GM13976 (cell line): ENCODE data around the gene NPAS2.

Experiments used
- DNase-seq: peaks from one replicate; pipeline ENCODE4 v3.0.0; 2012; ENCODE audit warnings: low spot score
- in situ Hi-C: fragments of 300-500 bp; cut with MboI; formaldehyde crosslinking; loops from one replicate; pipeline ENCODE4 v1.12.0; 2022; ENCODE audit warnings: low sequenced_read_pairs, mixed read lengths, inconsistent platforms; ENCODE audit not compliant: unreplicated experiment
- TF ChIP-seq, protein P1 (sequence below): IDR thresholded peaks from 2 replicates; pipeline ENCODE4 v1.5.1; 2012; ENCODE audit warnings: borderline replicate concordance, mild to moderate bottlenecking; ENCODE audit not compliant: insufficient read depth; ENCODE audit errors: extremely low read depth, missing control alignments, control extremely low read depth

The NPAS2 gene

DNA sequence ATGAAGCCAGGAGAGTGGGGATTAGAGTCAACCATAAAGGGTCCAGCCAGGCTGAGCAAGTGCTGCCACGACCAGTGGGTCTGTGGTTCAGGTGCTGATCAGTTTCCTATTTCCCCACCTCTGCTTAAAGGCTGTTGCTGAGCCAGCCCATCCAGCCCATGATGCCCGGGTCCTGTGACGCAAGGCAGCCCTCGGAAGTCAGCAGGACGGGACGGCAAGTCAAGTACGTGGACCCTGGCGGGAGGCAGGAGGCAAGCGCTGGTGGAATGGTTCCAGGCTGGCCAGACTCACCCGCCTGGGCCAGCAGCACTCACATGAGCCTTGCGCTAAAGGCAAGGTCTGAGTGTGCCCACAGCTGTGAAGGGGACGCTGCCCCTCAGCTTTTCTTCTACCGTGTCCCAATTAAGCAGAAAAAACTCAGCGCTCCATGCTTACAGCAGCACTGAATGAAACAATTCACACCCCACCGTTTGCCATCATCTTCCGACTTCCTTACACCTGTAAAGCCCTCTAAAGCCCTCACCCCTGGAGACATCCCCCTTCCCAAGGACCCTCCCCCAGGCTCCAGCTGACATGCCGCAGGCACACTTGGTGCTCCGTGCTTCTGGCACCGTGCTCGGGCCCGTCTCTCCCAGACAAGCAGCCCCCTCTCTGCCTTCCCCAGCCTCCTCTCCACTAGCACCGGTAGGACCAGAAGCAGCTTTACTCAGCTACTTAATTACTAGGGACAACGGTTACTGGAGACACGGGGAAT is 170.9 kb downstream of the NPAS2 start:
- DNase-seq, result no peak
- TF ChIP-seq, protein P1, sequence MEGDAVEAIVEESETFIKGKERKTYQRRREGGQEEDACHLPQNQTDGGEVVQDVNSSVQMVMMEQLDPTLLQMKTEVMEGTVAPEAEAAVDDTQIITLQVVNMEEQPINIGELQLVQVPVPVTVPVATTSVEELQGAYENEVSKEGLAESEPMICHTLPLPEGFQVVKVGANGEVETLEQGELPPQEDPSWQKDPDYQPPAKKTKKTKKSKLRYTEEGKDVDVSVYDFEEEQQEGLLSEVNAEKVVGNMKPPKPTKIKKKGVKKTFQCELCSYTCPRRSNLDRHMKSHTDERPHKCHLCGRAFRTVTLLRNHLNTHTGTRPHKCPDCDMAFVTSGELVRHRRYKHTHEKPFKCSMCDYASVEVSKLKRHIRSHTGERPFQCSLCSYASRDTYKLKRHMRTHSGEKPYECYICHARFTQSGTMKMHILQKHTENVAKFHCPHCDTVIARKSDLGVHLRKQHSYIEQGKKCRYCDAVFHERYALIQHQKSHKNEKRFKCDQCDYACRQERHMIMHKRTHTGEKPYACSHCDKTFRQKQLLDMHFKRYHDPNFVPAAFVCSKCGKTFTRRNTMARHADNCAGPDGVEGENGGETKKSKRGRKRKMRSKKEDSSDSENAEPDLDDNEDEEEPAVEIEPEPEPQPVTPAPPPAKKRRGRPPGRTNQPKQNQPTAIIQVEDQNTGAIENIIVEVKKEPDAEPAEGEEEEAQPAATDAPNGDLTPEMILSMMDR, result no peak
- in situ Hi-C loops, result loop anchor here (25.0 kb wide), 2 partner anchors 554 to 729 kb away; no protein-coding TSS in a partner anchor

DNA sequence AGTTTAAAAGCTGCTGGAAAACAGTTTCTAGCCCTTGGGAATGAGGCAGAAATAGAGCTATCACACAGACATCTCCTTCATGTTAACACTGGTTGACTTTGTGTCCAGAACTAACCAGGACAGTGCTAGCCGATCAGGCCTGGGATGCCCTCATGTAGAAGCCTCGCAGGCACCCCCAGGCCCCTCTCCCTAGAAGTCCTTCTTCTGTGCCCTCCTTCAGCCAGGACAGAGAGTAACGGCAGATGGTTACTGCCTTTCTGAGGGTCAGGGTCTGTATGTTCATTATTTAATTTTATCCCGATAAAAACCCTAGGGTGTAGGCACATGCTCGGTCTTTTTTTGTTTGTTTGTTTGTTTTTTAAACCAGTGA is 171.4 kb downstream of the NPAS2 start:
- DNase-seq, result no peak
- in situ Hi-C loops, result loop anchor here (25.0 kb wide), 2 partner anchors 554 to 729 kb away; no protein-coding TSS in a partner anchor
- TF ChIP-seq, protein P1, result no peak

DNA sequence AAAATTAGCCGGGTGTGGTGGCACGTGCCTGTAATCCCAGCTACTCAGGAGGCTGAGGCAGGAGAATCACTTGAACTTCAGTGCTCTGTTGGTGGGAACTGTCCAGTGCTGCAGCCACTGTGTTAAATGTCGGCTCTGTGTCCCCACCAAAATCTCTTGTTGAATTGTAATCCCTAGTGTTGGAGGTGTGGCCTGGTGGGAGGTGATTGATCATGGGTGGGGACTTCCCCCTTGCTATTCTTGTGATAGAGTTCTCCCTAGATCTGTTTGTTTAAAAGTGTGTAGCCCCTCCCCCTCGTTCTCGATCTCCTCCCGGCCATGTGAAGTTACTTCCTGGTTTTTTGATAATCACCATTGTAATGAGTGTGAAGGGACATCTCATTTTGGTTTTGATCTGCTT is 172.3 kb downstream of the NPAS2 start:
- in situ Hi-C loops, result loop anchor here (25.0 kb wide), 2 partner anchors 555 to 730 kb away; no protein-coding TSS in a partner anchor
- TF ChIP-seq, protein P1, result no peak
- no peak for DNase-seq

DNA sequence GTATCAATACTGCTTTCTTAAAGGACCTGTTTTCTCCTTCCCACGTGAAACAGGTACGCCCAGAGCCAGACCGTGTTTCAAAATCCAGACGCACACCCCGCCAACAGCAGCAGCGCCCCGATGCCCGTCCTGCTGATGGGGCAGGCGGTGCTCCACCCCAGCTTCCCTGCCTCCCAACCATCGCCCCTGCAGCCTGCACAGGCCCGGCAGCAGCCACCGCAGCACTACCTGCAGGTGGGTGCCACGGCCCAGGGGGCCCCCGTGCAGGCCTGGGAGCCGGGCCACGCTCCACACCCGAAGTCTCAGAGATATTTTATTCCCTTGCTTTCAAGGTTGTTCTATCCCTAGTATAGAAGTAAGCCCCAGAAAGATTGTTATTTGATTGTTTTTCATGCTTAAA is 173.4 kb downstream of the NPAS2 start:
- TF ChIP-seq, protein P1, result no peak
- no peak for DNase-seq
- in situ Hi-C loops, result loop anchor here (25.0 kb wide), 2 partner anchors 556 to 731 kb away; no protein-coding TSS in a partner anchor

DNA sequence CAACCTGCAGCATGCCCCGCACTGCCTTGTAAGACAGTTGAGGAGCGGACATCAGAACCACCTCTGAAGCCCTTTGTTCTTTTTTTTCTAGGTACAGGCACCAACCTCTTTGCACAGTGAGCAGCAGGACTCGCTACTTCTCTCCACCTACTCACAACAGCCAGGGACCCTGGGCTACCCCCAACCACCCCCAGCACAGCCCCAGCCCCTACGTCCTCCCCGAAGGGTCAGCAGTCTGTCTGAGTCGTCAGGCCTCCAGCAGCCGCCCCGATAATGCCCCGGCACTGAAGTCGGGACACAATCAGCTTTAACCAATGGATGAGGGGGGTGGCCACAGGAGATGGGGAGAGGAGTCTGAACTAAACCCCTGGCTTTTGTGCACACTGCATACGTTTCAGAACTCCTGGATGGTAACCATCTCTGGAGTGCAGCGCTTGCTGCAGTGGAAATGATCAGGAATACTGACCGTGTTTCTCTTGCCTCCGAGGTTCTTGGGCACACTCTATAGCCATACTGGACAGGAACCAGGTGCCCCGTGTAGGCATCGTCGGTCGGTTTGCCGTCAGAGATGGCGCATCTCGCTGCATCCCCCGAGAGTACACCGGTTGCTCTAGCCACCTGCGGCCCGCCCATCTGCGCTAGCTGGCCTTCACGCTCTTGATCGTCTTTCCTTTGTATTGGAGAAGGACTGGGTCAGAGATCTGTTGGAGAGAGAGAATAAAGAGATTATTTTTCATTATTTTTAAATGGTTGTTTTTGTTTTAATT is 175.6 kb downstream of the NPAS2 start:
- DNase-seq, result no peak
- TF ChIP-seq, protein P1, result no peak
- in situ Hi-C loops, result loop anchor here (25.0 kb wide), 2 partner anchors 558 to 733 kb away; no protein-coding TSS in a partner anchor

DNA sequence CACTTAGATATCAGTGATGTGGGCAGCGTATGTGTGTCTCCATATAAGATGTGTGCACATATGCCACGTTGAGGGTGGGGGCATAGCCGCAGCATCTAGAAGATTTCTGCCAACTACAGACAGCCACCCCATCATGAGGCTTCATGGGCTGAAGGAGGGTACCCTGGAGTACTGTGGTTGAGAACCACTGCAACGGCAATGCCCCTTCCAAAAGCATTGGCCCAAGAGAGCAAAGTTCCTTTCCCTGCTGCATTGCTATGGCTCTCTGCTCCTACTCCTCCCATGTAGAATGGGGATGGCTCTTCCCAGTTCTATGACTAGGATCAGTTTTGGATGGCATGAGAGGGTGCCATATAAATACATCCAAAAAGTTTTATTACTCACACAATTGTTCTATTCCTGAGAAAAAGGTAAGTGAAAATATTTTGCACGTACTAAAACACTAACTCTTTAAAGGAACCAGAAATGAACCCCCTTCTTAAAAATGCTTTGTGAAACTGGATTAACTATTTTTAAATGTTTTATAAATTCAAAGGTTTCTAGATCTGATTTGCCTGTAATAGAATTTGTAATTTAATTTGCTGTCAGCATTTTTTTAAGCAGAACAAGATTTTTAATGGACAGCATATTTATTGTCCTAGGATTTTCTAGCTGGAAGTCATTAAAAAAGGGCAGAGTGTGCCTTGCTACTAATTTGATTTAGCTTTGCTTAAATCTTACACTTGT is 177.7 kb downstream of the NPAS2 start:
- in situ Hi-C loops, result loop anchor here (25.0 kb wide), 2 partner anchors 560 to 735 kb away; no protein-coding TSS in a partner anchor
- DNase-seq, result no peak

More for the DNA sequence above, 177.7 kb downstream of the NPAS2 start:
- TF ChIP-seq, protein P1, result no peak
